ENCODE data around the gene OR8G5.
"Not testable (repeated sequence)": the region's sequence is repeated elsewhere in the genome, so short reads cannot be mapped to it uniquely, and the experiment has no call there.

The OR8G5 gene

GRCh38 chr11:124256076-124256475 lies at the start of gene OR8G5:
Gene OR8G5, plus strand, starts transcription at chr11:124256376. Its CDS starts 8,556 bp downstream, at chr11:124264932.
- no peak for DNase-seq

GRCh38 chr11:124207102-124207792 lies 48.9 kb upstream of the OR8G5 start:
- no peak for DNase-seq

GRCh38 chr11:124209824-124210357 lies 46.3 kb upstream of the OR8G5 start:
- DNase-seq: no peak

- DNase-seq: no peak
Observed at GRCh38 chr11:124210421-124210820, 45.8 kb upstream of the OR8G5 start.

- no peak for DNase-seq
Observed at GRCh38 chr11:124211321-124211720, 44.9 kb upstream of the OR8G5 start.

GRCh38 chr11:124214027-124214426 lies 42.1 kb upstream of the OR8G5 start:
- DNase-seq: no peak

- DNase-seq: no peak
Observed at GRCh38 chr11:124219126-124219525, 37.0 kb upstream of the OR8G5 start.

GRCh38 chr11:124222407-124222806 lies 33.8 kb upstream of the OR8G5 start:
- no peak for DNase-seq

GRCh38 chr11:124224618-124225423 lies 31.4 kb upstream of the OR8G5 start:
- not testable (repeated sequence) for DNase-seq

GRCh38 chr11:124225471-124225870 lies 30.7 kb upstream of the OR8G5 start:
- DNase-seq: no peak

- DNase-seq: no peak
Observed at GRCh38 chr11:124233376-124233775, 22.8 kb upstream of the OR8G5 start.

GRCh38 chr11:124238512-124238911 lies 17.7 kb upstream of the OR8G5 start:
- DNase-seq: no peak

GRCh38 chr11:124240621-124241397 lies 15.4 kb upstream of the OR8G5 start, which contains the start of gene OR8G1:
Gene OR8G1, plus strand, starts transcription at chr11:124241095. Its CDS starts 8,581 bp downstream, at chr11:124249676.
- DNase-seq: no peak

- DNase-seq: not testable (repeated sequence)
Observed at GRCh38 chr11:124249869-124250268, 6.3 kb upstream of the OR8G5 start.

GRCh38 chr11:124265041-124265440 lies 8.9 kb downstream of the OR8G5 start:
- not testable (repeated sequence) for DNase-seq

- not testable (repeated sequence) for DNase-seq
Observed at GRCh38 chr11:124270886-124271285, 14.7 kb downstream of the OR8G5 start.

- no peak for DNase-seq
Observed at GRCh38 chr11:124274000-124274399, 17.8 kb downstream of the OR8G5 start.

GRCh38 chr11:124276081-124276480 lies 19.9 kb downstream of the OR8G5 start:
- DNase-seq: no peak

GRCh38 chr11:124277207-124277606 lies 21.0 kb downstream of the OR8G5 start:
- DNase-seq: no peak

GRCh38 chr11:124277804-124278203 lies 21.6 kb downstream of the OR8G5 start:
- DNase-seq: no peak

- DNase-seq: no peak
Observed at GRCh38 chr11:124278261-124278660, 22.1 kb downstream of the OR8G5 start.

GRCh38 chr11:124285610-124286344 lies 29.6 kb downstream of the OR8G5 start:
- DNase-seq: no peak
